Cortex of kidney (tissue), 1 donor: ENCODE results near the gene CD28.

Experiments
- DNase-seq: peaks from one replicate; lab custom pipeline; 2025; lab: John Stamatoyannopoulos, UW

CD28 gene

DNA sequence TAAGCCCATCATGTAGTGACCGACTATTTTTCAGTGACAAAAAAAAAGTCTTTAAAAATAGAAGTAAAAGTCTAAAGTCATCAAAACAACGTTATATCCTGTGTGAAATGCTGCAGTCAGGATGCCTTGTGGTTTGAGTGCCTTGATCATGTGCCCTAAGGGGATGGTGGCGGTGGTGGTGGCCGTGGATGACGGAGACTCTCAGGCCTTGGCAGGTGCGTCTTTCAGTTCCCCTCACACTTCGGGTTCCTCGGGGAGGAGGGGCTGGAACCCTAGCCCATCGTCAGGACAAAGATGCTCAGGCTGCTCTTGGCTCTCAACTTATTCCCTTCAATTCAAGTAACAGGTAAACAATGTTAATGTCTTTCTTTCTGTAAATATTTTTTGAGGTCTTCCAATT is at the start of gene CD28:
TSS of gene CD28 (plus strand) at position 237 of the 400 bp plus-strand sequence. CDS start at position 295, 58 bp downstream.
- DNase-seq, result no peak

GRCh38 chr2:203659331-203660049 is 46.9 kb upstream of the CD28 start:
- DNase-seq, result no peak

DNA sequence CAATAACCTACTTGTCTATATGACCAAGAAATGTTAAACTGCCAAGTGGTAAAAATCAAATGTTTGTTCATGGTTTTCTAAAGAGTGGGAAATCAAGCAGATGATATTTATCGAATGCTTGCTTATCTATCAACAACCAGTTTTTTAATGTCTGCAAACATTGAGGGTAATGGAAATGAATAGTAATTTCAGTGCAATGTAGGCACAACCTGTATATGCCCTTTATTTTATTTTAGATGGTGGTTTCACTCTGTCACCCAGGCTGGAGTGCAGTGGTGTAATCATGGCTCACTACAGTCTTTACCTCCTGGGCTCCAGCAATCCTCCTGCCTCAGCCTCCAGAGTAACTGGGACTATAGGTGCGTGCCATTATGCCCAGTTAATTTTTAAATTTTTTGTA is 46.0 kb upstream of the CD28 start:
- no peak for DNase-seq

DNA sequence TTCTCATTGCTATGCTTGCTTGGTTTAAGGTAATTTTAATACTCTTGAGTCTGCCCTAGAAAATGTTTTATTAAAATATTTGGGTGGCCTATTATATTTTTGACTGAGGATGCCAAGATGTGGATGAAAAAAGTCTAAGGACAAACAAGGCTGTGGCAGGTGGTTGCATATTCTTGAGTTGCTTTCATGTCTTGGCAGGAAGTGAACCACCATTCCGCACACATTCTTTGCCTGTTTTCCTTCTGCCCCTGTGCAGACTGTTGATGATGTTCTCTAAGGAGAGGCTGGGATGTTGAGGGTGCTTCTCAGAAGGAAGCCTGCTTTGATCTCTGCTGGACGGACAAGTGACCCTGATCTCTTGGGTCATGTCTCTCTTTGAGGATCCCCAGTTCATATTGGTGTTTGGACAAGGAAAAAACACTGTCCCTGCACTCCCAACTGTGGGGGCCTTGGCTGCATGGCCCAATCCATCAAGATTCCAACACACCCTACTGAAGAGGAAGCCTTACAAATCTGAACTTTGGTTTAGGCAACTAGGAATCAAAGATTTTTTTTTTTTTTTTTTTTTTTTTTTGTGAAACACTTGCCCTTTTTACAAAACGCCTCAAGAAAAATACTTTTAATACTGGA is 45.0 kb upstream of the CD28 start:
- DNase-seq, result no peak

- no peak for DNase-seq
Measured at GRCh38 chr2:203662487-203662886, 44.0 kb upstream of the CD28 start.

DNA sequence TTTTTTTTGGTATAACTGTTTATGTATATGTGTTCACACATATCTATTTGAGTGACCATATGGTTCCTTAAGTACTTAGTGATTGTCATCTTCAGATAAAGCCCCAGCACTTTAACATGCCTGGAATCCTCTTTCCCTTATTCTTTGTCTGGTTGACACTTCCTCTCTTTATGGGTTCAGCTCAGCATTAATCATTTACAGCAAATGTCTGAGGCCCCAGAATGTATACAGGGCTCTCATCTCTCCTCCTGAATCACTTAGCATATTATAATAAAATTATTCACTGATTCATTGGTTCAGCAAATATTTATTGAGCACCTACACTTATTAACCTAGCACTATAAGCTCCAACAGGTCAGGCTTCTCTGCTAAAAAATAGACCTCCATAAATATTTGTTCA is 43.5 kb upstream of the CD28 start:
- no peak for DNase-seq

- DNase-seq, result no peak
Measured at GRCh38 chr2:203664029-203664755, 42.2 kb upstream of the CD28 start.

- DNase-seq, result no peak
Measured at GRCh38 chr2:203667838-203668237, 38.6 kb upstream of the CD28 start.

GRCh38 chr2:203669820-203670219 is 36.6 kb upstream of the CD28 start:
- DNase-seq, result no peak

DNA sequence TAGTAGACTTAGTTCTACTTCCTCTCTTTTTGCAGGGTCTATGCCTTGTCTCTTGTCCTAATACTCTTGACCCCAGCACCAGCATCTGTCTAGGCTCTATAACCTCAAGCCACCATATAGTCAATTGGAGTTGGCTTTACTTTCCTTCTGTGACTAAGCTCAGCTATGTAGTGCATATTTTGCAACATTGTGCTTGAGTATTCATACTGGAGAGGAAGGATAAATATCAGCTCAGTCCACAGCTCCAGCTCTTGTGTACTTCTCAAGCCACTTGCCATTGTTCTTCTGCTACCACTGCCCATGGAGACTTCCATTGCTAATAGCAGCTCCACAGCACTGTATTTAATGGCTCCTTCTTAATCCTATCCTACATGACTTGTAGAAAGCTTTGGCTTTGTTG is 35.5 kb upstream of the CD28 start:
- DNase-seq, result no peak

DNA sequence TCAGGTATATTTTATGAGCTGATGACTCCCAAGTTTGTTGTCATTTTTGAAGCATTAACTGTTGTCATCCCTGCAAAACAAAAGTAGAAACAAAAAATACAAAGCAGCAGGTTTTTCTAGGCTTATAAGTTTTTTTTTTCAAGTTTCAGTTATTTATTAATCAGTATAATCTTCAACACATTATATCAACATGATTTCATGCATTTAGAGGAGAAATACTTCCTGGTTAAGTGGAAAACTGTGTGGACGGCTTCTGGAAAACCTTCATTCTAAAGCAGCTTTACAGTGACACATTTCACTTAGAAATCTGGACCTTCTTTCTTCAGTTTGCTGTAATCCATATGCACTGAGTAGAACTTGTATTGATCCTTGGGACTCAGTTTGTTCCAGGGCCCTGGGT is 34.6 kb upstream of the CD28 start:
- DNase-seq, result no peak

GRCh38 chr2:203672856-203673255 is 33.6 kb upstream of the CD28 start:
- no peak for DNase-seq

GRCh38 chr2:203673933-203674332 is 32.5 kb upstream of the CD28 start:
- DNase-seq, result no peak

DNA sequence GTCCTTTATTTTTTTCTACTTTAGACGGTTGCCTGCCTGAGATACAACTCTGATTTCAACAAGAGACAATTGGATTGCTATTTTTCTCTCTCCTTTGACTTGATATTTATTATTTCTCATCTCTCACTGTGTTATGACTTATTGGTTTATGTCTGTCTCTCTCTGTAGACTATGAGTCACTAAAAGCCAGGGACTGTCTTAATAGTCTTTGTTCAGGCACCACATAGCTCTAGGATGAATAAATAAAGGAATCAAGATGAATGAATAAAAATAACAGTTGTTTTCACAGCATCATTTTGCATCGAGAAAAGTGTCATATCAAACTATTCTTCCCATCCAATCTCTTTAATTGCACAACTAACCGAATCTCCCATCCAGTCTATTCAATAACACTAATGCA is 31.4 kb upstream of the CD28 start:
- DNase-seq, result no peak

DNA sequence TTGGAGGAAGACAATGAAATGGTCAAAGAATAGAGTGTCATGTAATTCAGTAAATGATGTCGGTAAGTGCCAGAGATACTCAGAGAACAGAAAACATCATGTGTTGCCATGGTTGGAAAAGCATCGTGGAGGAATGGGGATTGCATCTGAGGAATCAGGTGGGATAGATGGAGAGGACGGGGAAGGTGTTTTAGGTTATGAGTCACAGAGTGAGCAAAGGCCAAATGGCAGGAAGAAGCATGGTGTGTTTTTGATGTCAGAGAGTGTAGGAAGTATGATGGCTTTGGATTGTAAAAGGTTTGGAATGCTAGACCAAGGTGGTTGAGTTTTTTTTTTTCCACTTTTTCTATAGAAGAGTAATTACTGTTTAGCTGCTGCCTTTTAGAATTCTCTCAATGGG is 27.5 kb upstream of the CD28 start:
- DNase-seq, result no peak

DNA sequence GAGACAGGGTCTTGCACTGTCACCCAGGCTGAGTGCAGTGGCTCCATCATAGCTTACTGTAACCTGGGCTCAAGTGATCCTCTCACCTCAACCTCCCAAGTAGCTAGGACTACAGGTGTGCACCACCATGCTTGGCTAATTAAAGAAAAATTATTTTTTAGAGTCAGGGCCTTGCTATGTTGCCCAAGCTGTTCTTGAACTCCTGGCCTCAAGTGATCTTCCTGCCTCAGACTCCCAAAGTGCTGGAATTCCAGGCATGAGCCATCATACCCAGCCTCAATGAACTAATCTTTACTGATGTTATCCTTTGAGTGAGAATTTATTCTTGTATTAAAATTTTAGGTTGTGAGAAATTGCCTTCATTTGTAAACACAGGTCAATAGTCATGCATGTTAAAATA is 27.0 kb upstream of the CD28 start:
- no peak for DNase-seq

DNA sequence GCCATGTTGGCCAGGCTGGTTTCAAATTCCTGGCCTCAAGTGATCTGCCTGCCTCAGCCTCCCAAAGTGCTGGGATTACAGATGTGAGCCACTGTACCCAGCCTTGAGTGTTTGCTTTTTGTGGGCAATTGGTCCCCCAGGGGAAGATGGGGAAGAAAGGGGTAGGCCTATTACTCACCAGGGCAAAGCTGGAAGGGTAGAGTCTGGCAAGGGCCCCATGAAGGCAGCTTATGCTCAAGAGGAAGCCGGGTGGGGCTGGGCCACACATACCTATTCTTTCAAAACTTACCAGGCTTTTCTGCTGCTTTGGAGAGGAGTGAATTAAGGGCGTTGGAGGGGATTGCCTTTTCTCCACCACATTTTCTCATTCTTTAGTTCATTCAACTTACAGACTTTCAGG is 24.5 kb upstream of the CD28 start:
- DNase-seq, result no peak

- DNase-seq, result no peak
Measured at GRCh38 chr2:203682688-203683130, 23.7 kb upstream of the CD28 start.

DNA sequence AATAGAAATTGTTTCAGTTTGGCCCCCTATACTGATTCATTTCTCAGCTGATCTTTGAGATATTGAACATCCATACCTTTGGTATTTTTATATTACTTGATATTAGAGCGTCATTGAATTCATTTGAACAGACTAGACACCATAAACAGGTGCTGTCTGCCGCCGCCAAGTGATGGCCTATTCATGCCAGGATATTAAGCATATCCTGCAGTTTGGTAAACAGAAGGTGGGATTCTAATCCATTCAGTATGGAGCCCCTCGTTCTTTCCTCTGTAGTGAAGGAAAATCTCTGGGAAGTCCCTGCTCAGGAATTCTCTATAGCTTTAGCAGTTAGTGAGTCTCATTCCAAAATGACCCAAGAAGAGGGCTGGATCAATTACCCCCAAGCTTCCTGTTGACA is 23.0 kb upstream of the CD28 start:
- DNase-seq, result no peak

DNA sequence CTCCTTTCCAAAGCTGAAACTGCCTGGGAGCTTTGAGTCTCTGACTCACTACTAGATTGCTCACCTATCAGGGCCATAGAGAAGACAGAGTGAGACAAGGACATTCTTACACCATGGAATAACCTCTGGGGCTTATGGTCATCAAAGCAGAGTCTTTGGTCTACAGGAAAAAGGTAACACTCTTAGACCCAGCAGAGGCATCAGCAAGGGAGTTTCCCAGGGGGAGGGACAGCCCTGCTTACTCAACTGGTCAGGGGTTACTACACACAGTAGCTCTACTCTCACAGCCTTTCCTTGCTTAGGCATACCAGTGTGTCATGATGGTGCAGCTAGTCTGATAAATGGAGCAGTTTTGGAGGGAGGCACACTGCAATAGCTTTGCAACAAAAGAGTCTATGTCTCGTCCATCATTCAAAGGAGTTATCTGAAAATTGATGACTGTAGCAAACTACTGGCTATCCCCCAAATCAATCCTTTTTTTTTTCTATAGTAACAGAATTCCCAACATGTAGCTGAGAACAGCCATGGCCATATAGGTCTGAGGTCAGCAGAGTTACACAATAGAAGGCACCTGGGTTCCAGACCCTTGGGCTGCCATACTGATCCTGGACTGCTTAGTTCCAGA is 22.4 kb upstream of the CD28 start:
- no peak for DNase-seq

DNA sequence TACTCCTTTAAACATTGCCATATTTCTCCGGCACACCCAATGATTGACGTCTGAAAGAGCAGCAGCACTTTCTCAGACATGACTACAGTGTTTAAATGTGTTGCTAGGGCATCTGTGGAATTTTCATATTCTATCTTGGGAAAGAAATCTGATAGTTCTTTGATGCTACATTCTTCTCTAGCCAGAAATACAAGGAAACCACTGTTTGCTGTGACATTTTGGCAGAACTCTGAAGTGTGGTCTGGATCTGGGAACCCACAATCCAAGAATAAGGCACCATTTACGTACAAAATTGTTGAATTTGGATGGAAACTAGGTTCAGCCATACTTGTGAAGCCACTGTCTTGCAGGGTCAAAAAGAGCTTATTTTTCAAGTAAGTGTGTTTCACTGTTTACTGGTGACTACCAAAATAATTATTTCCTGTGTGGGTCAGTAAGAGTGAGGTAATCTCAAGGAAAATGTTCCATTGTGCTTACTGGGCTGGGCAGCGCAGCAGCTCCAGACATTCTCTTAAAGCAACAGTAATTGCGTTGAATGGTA is 21.3 kb upstream of the CD28 start:
- DNase-seq, result no peak

- no peak for DNase-seq
Measured at GRCh38 chr2:203685789-203686420, 20.5 kb upstream of the CD28 start.
